OCI-LY1 (cell line): ENCODE data around the gene SEC14L3.

Experiments
- CTCF ChIP-seq: fragments of 200-600 bp; sonication (generic), shearing (Covaris generic); IDR thresholded peaks from 2 replicates; pipeline ENCODE4 v1.5.1; 2017; ENCODE audit warnings: mild to moderate bottlenecking, antibody characterized with exemption, low read length, moderate library complexity, mixed read lengths
- EZH2 ChIP-seq: fragments of 200-600 bp; sonication (generic), shearing (Covaris generic); IDR thresholded peaks from 2 replicates; pipeline ENCODE4 v1.8.0; 2017; ENCODE audit warnings: borderline replicate concordance, mixed run types, mild to moderate bottlenecking, antibody characterized with exemption, low read length, moderate library complexity, mixed read lengths

DNA sequence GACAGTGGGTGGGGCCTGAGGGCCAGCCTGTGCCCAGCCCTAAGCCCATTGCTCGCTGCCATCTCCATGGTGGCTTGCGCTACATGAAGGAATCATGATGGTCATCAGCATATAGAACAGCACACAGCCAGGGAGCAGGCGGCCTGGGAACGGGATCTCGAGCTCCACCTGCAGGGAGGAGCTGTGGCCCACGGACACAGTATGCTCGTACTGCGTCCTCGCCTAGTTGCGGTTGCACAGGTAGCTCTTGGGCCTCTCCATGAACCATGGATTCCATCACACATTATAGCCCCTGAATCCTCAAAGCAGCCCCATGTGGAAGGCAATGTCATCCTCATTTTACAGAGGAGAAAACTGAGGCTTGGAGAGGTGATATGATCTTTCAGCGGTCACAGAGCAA is 18.6 kb upstream of the SEC14L3 start:
- TF ChIP-seq CTCF (peak; percentile 22; the same call in 1 of the 2 replicates), EZH2 (no peak)
